Measurements from ENCODE around the gene PPP1R9B.

Gene PPP1R9B

GRCh38 chr17:50129728-50130558 is 20.5 kb downstream of the PPP1R9B start, which contains the start of gene SAMD14:
Gene SAMD14 (minus strand): TSS chr17:50130160. CDS start chr17:50124959, 5,201 bp downstream.
- H3K4me1 ChIP-seq = peaks cover 6% of the 10 kb centered on the region
- H3K9me3 ChIP-seq = no peaks in the 10 kb centered on the region
- peak in 1 of 2 experiments; percentile 75 for DNase-seq (ENCODE audit: low spot score in 2 of 2)
- peak within 1 kb of the TSS; percentile 33 for H3K4me3 ChIP-seq
- H3K27me3 ChIP-seq (ENCODE audit: low read depth) = no peaks in the 10 kb centered on the region
- in situ Hi-C loops (cut with MboI; ENCODE audit: low sequenced_read_pairs) = no loop called here
- H3K36me3 ChIP-seq (replicated peaks) = peaks cover 7% of the 10 kb centered on the region

DNA sequence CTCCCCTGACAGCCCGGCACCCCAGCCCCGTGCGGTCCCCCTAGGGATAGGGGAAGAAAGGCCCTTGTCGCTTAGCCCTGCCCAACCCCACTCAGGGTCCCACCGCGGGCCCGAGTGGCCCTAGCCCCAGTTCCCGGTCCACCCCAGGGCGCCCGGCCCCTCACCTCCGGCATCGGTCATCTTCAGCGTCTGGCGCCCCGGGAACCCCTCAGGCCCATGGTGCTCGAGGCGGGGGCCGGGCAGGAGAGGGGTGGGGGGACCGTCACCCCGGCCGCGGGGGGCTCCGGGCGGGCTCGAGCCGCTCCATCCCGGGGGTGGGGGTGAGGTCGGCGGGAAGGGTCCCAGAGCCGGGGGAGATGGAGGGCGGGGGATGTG is 21.1 kb downstream of the PPP1R9B start:
- no peaks in the 10 kb centered on the region for H3K27me3 ChIP-seq (ENCODE audit: low read depth)
- H3K9me3 ChIP-seq = no peaks in the 10 kb centered on the region
- no peak for DNase-seq (ENCODE audit: low spot score in 2 of 2)
- in situ Hi-C loops (cut with MboI; ENCODE audit: low sequenced_read_pairs) = no loop called here
- peaks cover 6% of the 10 kb centered on the region for H3K4me1 ChIP-seq
- H3K36me3 ChIP-seq (replicated peaks) = peaks cover 2% of the 10 kb centered on the region
- peak overlapping the region; percentile 33 for H3K4me3 ChIP-seq

DNA sequence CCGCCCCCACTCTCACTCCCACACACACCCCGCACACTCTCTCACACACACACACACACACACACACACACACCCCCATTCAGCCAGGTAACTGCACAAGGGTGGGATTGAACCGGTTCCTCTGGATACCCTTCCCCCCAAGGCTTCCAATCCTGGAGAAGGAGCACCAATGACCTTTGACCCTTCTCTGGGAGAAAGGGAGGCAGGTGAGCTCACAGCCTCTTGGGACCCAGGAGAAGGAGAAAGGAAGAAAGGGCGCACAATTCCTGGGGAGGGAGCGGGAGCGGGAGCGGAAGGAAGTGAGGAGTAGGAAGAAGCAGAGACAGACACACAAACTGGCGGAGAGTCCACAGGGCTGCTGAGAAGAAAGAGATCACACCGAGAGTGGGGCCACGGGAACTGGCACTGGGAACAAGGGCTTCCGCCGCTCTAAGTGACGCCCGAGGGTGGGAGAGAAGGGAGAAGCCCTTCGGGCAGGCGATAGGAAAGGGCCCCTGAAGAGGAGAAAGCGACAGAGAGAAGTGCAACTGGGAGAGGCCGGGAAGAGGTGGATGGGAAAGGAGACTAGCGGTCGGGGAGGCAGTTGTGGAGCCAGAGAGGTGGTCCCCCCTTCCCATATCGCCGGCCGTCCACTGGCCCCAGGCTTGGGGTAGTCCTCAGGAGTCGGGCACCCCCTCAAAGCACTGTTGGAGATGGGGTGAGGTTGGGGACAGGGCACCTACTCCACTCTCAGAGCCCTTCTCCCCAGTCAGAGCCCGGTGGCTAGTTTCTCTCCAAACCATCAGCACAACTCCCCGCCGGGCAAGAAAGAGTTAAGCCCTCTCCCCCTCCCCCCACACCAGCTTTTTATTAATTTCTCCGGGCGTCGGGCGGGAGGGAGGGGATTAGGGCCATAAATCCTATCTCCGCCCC is 21.8 kb downstream of the PPP1R9B start:
- H3K4me1 ChIP-seq = peaks cover 6% of the 10 kb centered on the region
- no peaks in the 10 kb centered on the region for H3K9me3 ChIP-seq
- no peaks in the 10 kb centered on the region; the same call in none of the 2 replicates for H3K36me3 ChIP-seq (replicated peaks)
- DNase-seq (ENCODE audit: low spot score in 2 of 2) = peak in 1 of 2 experiments; percentile 69
- no peaks in the 10 kb centered on the region for H3K27me3 ChIP-seq (ENCODE audit: low read depth)
- peak overlapping the region; percentile 33 for H3K4me3 ChIP-seq
- in situ Hi-C loops (cut with MboI; ENCODE audit: low sequenced_read_pairs) = no loop called here

DNA sequence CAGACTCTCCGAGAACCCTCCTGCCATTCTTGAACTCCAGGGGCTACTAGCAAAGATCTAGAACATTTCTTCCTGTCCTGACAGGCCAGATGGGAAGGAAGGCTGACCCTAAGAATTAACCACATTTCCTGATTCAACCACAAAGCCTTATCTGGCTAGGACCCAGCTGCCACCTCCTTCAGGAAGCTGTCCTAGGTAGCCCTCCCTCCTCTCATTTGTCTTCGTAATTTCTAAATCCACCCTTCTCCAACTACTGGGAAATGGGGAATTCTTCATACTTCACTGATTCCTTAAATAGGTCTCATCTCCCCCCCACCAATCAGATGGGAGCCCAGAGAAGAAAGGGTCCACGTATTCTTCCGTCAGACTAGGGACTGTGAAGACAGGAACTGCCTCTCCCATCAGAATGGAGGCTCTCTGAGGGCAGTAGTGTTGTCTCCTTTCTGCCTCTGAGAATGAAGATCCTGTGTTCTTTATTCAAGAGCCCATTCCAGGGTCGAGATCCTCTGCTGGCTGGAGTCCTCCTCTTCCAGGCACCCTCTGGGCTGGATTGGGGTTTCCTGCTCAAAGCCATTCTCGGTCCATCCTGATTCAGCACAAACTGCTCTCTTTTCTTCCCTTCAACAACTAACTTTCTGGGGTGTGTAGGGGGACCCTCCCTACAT is 22.6 kb downstream of the PPP1R9B start:
- in situ Hi-C loops (cut with MboI; ENCODE audit: low sequenced_read_pairs) = no loop called here
- no peak for DNase-seq (ENCODE audit: low spot score in 2 of 2)
- Histone ChIP-seq H3K9me3 (no peaks in the 10 kb centered on the region), H3K4me1 (peaks cover 13% of the 10 kb centered on the region), H3K27me3 (ENCODE audit: low read depth) (no peaks in the 10 kb centered on the region), H3K4me3 (no peak overlapping the region), H3K36me3 (replicated peaks) (no peaks in the 10 kb centered on the region; the same call in none of the 2 replicates)

GRCh38 chr17:50125420-50125997 is 25.0 kb downstream of the PPP1R9B start:
- no peaks in the 10 kb centered on the region for H3K36me3 ChIP-seq (replicated peaks)
- H3K4me1 ChIP-seq = peaks cover 13% of the 10 kb centered on the region
- H3K9me3 ChIP-seq = no peaks in the 10 kb centered on the region
- no peaks in the 10 kb centered on the region for H3K27me3 ChIP-seq (ENCODE audit: low read depth)
- in situ Hi-C loops (cut with MboI; ENCODE audit: low sequenced_read_pairs) = no loop called here
- H3K4me3 ChIP-seq = no peak overlapping the region
- no peak for DNase-seq (ENCODE audit: low spot score in 2 of 2)

DNA sequence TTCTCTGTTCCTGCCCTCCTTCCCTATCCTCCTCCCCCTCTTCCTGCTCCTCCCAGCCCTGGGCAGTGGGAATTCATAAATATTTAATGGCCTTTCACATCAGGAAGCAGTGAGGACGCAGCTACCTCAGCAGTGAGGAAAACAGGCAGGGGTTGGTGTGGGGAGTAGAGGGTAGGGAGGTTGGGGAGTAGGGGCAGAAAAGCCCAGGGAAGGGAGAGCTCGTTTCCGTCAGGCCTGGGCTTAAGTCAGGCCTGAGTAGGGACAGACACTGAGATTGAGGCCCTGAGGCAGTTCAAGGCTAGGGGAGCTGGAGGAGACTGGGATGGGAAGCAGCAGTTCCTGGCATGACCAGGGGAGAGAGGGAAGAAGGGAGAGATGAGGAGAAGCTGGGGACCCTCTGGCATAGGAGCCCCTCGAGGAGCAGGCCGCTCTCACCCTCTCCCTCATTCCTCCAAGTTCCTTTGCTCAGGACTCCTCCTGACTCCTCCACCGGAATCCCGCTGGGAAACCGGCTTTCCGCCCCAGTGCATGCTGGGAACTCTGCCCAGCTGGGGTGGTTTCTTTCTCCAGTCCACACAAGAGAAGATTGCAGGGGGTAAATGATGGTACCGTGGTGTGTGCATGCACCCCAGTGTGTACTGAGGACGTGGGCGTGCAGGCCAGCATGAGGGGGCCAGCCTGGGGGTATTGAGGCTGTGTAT is 26.7 kb downstream of the PPP1R9B start:
- Histone ChIP-seq H3K4me1 (peaks cover 10% of the 10 kb centered on the region), H3K9me3 (no peaks in the 10 kb centered on the region), H3K27me3 (ENCODE audit: low read depth) (no peaks in the 10 kb centered on the region), H3K4me3 (no peak overlapping the region), H3K36me3 (replicated peaks) (no peaks in the 10 kb centered on the region)
- DNase-seq (ENCODE audit: low spot score in 2 of 2) = no peak
- in situ Hi-C loops (cut with MboI; ENCODE audit: low sequenced_read_pairs) = no loop called here

DNA sequence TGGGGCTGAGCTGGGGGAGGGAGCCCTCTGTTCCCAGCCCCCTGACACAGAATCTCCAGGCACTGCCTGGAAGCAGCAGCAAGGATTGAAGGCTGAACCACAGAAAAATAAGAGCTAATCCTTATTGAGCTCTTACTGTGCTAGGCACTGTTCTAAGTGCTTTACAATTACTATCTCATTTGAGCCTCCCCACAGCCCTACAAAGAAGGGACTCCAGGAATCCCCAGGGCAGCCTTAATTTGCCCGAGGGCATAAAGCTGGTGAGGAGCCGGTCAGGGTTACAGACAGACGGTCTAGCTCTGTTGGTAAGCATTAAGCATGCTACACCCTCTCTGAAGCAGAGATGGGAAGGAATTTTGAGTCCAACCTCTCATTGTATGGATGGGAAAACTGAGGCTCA is 27.5 kb downstream of the PPP1R9B start:
- in situ Hi-C loops (cut with MboI; ENCODE audit: low sequenced_read_pairs) = no loop called here
- Histone ChIP-seq H3K4me3 (no peak overlapping the region), H3K27me3 (ENCODE audit: low read depth) (no peaks in the 10 kb centered on the region), H3K9me3 (no peaks in the 10 kb centered on the region), H3K36me3 (replicated peaks) (no peaks in the 10 kb centered on the region), H3K4me1 (peaks cover 7% of the 10 kb centered on the region; the same call in 1 of the 2 replicates)
- peak in 1 of 2 experiments; percentile 54 for DNase-seq (ENCODE audit: low spot score in 2 of 2)

DNA sequence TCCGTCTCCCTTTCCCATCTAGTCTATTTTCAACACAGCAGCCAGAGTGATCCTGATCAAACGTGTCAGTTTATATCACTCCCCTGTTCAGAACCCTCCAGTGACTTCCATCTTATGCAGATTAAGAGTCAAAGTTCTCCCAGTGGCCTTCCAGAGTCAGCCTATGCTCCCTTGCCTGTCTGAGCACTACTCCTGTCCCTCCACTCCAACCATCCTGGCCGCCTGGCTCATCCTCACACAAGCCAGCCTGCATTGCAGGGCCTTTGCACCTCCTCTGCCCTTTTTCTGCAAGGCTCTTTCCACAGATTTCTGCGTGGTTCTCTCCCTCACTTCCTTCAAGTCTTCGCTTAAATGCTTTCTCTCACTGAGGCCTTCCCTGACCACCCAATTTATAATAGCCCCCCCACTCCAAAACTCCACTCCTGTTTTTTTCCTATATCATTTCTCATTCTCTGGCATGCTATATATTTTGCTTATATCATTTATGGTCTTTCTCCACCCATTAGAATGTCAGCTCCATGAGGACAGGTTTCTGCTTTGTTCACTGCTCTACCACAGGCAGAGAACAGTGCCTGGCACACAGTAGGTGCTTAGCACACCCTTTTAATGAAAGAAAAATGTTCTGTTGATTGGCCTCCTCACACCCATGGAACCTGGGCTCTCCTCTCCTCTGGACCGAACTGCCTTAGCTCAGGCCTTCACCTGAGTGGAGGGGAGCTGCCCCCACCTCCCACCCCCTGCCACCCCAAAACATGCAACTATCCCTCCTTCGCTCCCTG is 29.8 kb downstream of the PPP1R9B start:
- Histone ChIP-seq H3K4me1 (peaks cover 12% of the 10 kb centered on the region; the same call in 1 of the 2 replicates), H3K27me3 (ENCODE audit: low read depth) (no peaks in the 10 kb centered on the region), H3K9me3 (no peaks in the 10 kb centered on the region), H3K36me3 (replicated peaks) (no peaks in the 10 kb centered on the region), H3K4me3 (no peak overlapping the region)
- DNase-seq (ENCODE audit: low spot score in 2 of 2) = no peak
- in situ Hi-C loops (cut with MboI; ENCODE audit: low sequenced_read_pairs) = no loop called here

GRCh38 chr17:50118828-50119218 is 31.7 kb downstream of the PPP1R9B start:
- no peak for DNase-seq (ENCODE audit: low spot score in 2 of 2)
- H3K27me3 ChIP-seq (ENCODE audit: low read depth) = no peaks in the 10 kb centered on the region
- peaks cover 12% of the 10 kb centered on the region; the same call in 1 of the 2 replicates for H3K4me1 ChIP-seq
- in situ Hi-C loops (cut with MboI; ENCODE audit: low sequenced_read_pairs) = no loop called here
- H3K4me3 ChIP-seq = no peak overlapping the region
- no peaks in the 10 kb centered on the region for H3K9me3 ChIP-seq
- H3K36me3 ChIP-seq (replicated peaks) = no peaks in the 10 kb centered on the region

DNA sequence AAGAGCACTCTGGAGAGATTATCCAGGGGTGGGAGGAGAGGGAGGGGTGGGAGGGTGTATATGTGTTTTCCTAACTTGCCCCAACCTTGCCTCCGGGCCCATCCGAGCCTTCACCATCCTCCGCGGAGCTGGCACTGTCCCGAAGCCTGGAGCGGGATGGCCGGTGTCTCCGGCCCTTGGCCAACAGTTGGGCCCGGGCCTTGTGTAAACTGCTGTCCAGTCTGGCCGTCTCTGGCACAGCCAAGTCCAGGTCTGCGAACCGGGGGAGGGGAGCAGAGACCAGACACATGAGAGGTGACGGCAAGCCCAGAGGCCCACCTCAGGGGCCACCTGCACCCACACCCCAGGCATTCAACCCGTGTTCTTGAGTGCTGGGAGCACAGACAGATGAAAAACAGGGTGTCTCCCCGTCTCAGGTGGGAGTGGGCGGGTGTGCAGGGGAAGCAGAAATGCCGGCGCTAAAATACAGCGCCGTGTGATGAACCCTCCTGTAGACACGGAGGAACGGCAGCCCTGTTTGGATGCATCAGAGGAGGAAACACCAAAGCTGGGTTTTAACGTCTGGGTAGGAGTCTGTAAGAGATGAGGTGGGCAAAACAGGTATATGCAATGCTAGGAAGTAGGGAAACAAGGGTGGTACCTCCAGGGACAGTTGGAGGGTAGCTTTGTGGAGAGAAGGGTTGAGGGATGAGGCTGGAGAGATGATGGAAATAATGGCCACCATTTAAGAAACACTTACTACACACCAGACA is 32.2 kb downstream of the PPP1R9B start:
- H3K4me3 ChIP-seq = no peak overlapping the region
- no peaks in the 10 kb centered on the region for H3K27me3 ChIP-seq (ENCODE audit: low read depth)
- in situ Hi-C loops (cut with MboI; ENCODE audit: low sequenced_read_pairs) = no loop called here
- no peak for DNase-seq (ENCODE audit: low spot score in 2 of 2)
- H3K9me3 ChIP-seq = no peaks in the 10 kb centered on the region
- no peaks in the 10 kb centered on the region for H3K36me3 ChIP-seq (replicated peaks)
- H3K4me1 ChIP-seq = peaks cover 7% of the 10 kb centered on the region; the same call in 1 of the 2 replicates

GRCh38 chr17:50117202-50118051 is 33.0 kb downstream of the PPP1R9B start:
- in situ Hi-C loops (cut with MboI; ENCODE audit: low sequenced_read_pairs) = no loop called here
- peak; percentile 71 to 83 for DNase-seq (ENCODE audit: low spot score in 2 of 2)
- H3K4me3 ChIP-seq = peak overlapping the region; percentile 5; the same call in 1 of the 2 replicates
- H3K36me3 ChIP-seq (replicated peaks) = no peaks in the 10 kb centered on the region
- H3K4me1 ChIP-seq = peaks cover 5% of the 10 kb centered on the region; the same call in 1 of the 2 replicates
- no peaks in the 10 kb centered on the region for H3K27me3 ChIP-seq (ENCODE audit: low read depth)
- no peaks in the 10 kb centered on the region for H3K9me3 ChIP-seq

Data from HAP-1 (cell line).